IPS-18c (cell line): ENCODE measurements around the gene ANGEL2.
"Not testable (repeated sequence)": the region's sequence is repeated elsewhere in the genome, so short reads cannot be mapped to it uniquely, and the experiment has no call there.

Experiments
- H3K4me3 ChIP-seq: 2 replicates; pipeline ENCODE4 v1.7.0; 2013; ENCODE audit warnings: low read depth, mild to moderate bottlenecking, low read length, moderate library complexity; ENCODE audit not compliant: insufficient read depth
- H3K9me3 ChIP-seq: one replicate; pipeline ENCODE4 v1.6.1; 2013; ENCODE audit warnings: mild to moderate bottlenecking, low read length, moderate library complexity; ENCODE audit not compliant: control insufficient read depth, insufficient read depth

ANGEL2 gene, protein sequence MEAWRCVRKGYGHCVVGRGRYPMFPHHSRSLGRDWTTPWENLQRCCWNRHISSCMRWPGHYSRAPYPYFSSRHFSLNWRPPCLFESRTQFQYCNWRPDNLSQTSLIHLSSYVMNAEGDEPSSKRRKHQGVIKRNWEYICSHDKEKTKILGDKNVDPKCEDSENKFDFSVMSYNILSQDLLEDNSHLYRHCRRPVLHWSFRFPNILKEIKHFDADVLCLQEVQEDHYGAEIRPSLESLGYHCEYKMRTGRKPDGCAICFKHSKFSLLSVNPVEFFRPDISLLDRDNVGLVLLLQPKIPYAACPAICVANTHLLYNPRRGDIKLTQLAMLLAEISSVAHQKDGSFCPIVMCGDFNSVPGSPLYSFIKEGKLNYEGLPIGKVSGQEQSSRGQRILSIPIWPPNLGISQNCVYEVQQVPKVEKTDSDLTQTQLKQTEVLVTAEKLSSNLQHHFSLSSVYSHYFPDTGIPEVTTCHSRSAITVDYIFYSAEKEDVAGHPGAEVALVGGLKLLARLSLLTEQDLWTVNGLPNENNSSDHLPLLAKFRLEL

DNA sequence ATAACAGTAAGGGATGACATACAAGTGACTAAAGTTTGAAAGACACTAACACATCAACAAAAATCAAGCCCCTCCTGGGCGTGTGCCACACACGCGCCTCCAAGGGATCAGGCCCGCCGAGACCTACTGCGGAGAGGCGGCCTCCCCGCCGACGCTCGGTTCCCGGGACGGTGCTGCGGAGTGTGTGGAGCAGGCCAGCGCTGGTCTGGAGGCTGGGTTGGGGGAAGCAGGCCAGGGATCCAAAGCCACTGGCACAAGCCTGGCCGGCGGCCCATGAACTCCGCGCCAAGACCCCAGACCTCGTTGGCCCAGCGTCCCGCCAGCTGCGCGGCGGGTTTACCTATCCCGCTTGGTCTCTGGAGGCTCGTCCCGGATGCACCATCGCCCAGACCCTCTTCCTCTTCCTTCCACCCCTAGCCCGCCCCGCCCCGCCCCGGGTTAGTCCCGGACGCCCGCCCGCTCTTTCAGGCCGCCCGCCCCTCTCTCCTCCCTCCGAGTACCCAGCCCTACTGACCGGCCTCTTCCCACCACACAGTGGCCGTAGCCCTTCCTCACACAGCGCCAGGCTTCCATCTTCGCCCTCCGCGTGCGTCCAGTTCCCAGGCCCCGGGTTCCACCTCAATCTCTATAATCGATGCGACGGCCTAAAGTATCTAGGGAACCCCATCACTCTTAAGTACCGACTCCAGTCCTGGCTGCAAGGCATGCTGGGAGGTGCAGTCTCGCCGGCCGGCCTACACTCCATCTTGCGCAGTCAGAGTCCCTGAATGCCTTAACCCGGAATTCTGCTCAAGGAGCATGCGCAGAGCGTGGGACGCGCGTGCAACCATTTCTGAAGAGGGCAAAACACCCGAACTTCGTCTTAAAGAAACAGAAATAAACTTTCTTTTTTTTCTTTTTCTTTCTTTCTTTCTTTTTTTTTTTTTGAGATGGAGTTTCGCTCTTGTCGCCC is at the start of gene ANGEL2:
ANGEL2 (minus strand) TSS at position 769 of the 952 bp plus-strand sequence; CDS start at position 573, 196 bp downstream.
- Histone ChIP-seq H3K4me3 (peak within 1 kb of the TSS; percentile 95), H3K9me3 (no peaks in the 10 kb centered on the region)

DNA sequence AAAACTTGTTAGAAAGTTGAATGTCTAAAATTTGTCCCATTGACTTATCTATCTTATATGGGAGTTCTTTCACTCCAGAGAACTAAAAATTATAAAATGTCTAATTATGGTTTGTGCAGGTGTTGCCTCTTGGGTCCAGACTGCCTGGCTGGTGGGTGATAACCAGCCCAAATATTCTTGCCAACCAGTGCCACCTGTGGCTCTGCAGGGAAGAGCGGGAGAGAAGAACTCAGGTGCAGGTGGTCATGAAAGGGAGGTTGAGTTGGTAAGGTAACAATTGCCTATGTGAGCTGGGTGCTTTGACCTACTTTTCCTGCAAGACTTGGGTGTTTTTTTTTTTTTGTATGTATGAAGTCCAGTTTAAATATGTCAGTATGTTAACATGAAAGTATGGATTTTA is 45.6 kb upstream of the ANGEL2 start:
- Histone ChIP-seq H3K9me3 (no peaks in the 10 kb centered on the region), H3K4me3 (no peak overlapping the region)

DNA sequence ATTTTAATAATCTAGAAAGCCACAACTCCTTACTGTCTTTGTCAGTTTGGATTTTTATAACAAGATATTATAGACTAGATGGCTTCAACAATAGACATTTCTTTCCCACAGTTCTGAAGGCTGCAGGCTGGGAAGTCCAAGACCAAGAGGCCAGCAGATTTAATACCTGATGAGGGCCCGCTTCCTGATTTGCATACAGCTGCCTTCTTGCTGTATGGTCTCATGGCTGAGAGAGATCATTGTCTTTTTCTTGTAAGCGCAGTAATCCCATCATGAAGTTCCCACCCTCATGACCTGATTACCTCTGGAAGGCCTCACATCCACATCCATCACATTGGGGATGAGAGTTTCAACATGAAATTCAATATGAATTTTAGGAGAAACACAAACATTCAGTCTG is 45.2 kb upstream of the ANGEL2 start:
- Histone ChIP-seq H3K9me3 (no peaks in the 10 kb centered on the region), H3K4me3 (no peak overlapping the region)

DNA sequence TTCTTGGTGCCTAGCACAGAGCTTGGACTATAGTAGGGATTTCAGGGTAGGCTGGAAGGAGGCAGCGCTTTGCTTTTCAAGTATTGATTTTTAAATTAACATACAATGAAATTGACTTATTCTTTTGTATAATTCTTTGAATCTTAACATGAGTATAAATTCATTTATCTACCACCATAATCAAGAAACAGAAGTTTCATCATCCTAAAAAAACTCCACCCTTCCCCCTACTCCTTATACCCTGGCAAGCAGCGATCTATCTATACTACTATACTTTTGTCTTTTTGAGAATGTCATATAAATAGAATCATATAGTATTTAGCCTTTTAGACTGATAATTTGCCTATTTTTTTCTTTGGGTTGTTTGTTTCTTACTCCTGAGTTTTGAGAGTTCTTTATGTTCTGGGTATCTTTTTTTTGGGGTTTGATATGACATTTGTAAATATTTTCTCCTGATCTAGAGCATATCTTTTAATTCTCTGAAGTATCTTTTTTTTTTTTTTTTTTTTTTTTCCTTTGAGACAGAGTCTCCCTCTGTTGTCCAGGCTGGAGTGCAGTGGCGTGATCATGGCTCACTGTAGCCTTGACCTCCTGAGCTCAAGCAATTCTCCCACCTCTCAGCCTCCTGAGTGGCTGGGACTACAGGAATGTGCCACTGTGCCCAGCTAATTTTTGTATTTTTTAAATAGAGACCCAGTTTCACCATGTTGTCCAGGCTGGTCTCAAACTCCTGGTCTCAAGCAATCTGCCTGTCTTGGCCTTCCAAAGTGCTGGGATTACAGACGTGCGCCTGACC is 41.8 kb upstream of the ANGEL2 start:
- H3K4me3 ChIP-seq, result no peak overlapping the region
- H3K9me3 ChIP-seq, result no peaks in the 10 kb centered on the region

DNA sequence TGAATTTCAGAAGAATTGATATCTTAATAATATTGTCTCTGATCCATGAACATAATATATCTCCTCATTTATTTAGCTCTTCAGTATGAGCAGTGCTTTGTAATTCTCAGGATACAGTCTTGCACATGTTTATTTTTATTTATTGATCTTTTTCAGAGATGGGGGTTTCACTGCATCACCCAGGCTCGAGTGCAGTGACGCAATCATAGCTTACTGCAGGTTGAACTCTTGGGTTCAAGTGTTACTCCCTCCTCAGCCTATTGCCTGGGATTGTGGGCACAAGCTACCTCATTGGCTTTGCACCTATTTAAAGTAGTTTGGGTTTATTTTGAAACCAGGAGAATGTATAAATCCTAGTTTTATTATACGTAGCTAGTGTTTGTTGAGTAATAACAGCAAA is 40.1 kb upstream of the ANGEL2 start:
- Histone ChIP-seq H3K9me3 (no peaks in the 10 kb centered on the region), H3K4me3 (no peak overlapping the region)

DNA sequence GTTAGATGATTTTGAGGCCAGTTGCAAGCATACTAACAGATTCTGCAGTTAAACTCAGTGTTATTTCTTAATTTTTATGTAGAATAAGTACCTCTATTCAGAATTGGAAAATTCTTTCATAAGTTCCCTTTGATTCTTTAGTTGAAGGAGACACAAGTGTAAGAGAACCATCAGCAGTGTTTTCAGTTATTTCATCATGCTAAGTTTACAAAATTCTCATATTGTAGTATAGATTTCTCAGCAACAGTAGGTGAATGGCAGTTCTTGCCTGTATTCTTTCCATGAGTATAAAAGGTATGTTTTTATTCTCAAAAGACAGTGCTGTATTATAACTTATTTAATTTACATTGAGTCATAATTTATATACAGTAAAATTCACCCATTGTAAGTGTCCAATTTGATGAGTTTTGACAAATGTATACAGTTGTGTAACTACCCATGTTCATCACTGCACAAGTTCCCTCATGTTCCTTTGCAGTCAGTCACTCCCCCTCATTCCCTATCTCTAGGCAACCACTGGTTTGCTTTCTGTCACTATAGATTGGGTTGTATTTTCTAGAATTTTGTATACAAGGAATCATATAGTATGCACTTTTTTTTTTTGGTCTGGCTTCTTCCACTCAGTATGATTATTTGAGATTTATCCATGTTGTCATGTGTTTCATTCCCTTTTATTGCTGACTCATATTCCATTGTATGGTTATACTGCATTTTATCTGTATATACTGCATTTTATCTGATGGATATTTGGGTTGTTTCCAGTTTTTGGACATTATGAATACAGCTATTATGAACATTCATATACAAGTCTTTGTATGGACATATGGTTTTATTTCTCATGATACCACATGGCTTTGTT is 39.3 kb upstream of the ANGEL2 start:
- no peaks in the 10 kb centered on the region for H3K9me3 ChIP-seq
- no peak overlapping the region for H3K4me3 ChIP-seq

DNA sequence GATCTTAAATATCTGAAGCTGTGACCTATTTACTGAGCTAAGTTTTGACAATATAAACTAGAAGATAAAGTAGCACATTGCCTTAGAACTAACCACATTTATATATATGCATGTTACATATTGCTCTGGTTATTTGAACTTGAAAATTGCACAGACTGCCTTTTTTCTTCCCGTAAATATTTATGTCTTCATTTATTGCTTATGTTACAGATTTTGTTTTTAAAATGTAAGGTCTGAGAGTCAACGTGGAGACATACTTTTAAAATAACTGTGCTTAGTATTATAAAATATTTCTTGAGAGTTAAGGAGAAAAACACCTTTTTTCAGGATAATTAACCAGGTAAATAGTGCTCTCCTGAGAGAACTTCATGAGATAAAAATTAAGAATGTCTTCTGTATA is 38.5 kb upstream of the ANGEL2 start:
- H3K9me3 ChIP-seq, result no peaks in the 10 kb centered on the region
- no peak overlapping the region for H3K4me3 ChIP-seq

DNA sequence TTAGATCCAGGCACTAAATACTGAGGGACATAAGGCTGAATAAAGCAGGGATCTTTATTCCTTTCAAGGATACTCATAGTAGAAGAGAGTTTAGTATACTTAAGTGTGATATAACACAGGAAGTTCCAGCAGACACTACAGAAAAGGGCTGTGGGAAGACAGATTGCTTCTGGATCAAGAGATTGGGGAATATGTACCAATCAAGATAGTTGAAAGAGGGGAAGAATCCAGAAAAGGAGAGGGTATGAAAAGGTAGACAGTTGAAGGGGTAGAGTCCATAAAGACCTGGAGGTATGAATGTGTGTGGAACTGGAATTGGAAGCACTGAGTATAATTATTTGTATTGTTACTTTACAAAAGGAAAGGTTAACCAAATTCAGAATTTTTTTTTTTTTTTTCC is 37.8 kb upstream of the ANGEL2 start:
- H3K9me3 ChIP-seq, result no peaks in the 10 kb centered on the region
- H3K4me3 ChIP-seq, result no peak overlapping the region

DNA sequence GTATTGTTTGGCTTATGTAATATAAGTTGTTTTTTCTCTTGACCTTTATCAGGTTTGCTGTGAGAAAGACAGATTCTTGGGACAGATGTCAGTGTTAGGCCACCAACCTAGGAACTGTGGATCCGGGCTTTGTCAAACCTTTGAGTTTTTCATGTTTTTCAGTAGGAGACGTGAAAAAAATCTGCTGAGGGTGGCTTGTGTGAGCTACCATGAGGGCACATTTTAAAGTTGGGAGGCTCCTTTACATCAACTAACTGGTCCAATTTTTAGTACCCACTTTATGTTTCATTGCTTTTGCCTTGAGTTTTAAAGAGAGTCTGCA is 36.2 kb upstream of the ANGEL2 start:
- Histone ChIP-seq H3K9me3 (no peaks in the 10 kb centered on the region), H3K4me3 (peak overlapping the region; percentile 75)

DNA sequence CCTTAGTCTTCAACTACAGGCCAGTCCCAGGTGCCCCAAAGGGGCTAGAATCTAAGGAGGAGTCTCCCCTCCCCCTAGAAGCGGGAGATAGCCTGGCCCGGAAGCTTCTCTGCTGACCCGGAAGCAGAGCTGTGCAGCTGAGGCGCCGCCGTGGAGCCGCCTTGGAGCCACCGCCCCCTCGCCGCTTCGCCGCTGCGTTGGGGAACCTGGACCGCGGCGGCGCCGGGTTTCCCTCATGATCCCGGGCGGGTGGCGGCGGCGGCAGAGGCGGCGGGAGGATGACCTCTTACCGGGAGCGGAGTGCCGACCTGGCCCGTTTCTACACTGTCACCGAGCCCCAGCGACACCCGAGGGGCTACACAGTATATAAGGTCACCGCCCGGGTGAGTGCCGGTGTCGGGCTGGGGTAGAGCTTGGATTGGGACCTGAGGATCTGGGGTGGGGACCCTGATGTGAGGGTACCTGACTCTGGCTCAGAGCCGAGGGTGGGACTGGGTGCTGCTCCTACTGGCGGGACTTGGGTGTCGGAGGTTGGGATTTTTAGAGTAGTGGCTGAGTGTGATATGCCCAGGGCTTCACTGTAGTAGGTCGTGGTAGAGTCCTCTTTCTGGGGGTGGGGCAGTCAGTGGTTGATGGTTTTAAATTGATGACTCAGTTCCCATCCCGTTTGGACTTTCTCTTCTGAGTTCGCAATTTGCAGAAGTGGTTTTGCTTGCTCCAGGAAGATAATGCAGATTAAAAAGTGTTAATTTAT is 35.6 kb upstream of the ANGEL2 start, which contains the start of gene RPS6KC1:
RPS6KC1 (plus strand) TSS at position 115 of the 754 bp plus-strand sequence; CDS start at position 279, 164 bp downstream.
- peak within 1 kb of the TSS; percentile 75 for H3K4me3 ChIP-seq

DNA sequence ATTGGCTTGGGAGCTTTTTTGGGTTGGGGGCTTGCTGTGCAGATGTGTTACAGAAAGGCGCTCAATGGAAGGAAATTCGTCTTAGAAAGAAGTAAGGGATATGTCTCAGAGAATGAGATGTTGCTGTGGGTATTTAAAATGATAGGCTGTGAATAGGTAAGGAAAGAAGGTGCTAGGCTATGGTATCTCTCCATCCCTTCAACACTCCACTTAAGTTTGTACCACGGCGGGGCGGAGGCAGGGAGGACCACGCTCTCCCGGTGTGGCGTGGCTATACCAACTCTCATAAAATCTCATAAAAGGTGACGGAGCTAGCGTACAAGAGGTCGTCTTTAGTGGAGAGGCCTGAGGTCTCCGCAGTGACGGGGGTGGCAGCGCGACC is 35.1 kb upstream of the ANGEL2 start:
- Histone ChIP-seq H3K4me3 (peak overlapping the region; percentile 75; the same call in 1 of the 2 replicates), H3K9me3 (no peaks in the 10 kb centered on the region)

More for the DNA sequence above, 35.6 kb upstream of the ANGEL2 start, which contains the start of gene RPS6KC1:
- no peaks in the 10 kb centered on the region for H3K9me3 ChIP-seq

DNA sequence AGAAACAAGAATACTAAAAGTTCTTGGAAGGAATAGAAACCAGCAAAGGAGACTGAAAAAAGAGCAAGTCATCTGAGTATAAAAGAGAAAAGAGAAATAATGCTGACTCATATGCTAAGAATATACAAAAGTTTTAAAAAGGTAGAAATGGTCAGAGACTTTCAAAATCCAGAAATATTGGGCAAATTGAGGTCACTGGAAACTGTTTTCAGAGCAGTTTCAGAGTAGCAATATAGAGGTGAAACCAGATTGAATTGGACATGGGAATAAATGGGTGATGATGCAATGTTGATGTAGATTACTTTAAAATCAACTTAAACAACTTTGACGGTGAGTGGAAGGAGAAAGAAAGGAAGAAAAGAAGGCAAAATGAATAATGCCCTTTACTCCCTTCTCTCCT is 33.6 kb upstream of the ANGEL2 start:
- H3K9me3 ChIP-seq, result no peaks in the 10 kb centered on the region
- no peak overlapping the region for H3K4me3 ChIP-seq

DNA sequence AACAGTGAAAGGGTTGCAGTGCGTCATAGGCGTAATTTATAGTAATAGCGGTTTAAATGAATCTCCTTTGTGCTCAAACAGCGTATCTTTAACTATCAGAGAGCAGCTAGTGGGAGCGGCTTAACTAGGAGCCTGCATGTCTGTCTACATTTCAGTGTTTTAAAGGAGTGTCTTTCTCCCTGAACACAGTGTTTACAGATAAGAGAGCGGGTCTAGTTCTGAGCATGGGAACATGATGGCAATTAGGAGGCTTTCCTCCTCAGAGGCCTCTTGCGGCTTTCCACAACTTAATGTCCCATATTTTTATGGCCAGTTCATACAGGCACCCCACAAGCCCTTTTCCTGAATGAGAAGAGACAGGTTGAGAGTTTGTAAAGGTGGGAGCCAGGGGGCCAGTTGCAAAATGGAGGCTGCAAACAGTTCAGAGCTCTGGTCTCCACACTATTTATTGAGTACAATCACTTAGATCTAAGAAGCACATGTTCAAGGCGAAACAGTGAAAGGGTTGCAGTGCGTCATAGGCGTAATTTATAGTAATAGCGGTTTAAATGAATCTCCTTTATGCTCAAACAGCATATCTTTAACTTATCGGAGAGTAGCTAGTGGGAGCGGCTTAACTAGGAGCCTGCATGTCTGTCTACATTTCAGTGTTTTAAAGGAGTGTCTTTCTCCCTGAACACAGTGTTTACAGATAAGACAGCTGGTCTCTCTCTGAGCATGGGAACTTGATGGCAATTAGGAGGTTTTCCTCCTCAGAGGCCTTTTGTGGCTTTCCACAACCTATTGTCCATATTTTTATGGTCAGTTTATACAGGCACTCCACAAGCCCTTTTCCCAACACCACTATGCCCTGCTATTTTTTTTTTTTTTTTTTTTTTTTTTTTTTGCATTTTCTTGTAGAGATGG is 29.9 kb upstream of the ANGEL2 start:
- not testable (repeated sequence) for H3K9me3 ChIP-seq, H3K4me3 ChIP-seq

DNA sequence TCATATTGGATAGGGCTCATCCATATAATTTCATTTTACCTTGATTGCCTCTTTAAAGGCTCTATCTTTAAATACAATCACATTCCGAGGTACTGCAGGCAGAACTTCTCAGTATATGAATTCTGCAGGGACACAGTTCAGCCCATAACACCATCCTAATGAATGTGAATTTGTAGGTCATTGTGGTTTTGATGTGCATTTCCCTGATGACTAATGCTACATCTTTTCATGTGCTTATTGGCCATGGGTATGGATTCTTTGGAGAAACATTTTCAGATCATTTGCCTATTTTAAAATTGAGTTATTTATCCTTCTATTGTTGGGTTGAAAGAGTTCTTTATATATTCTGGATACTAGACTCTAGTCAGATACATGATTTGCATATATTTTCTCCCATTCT is 25.8 kb upstream of the ANGEL2 start:
- H3K9me3 ChIP-seq, result peaks cover 2% of the 10 kb centered on the region
- no peak overlapping the region for H3K4me3 ChIP-seq

DNA sequence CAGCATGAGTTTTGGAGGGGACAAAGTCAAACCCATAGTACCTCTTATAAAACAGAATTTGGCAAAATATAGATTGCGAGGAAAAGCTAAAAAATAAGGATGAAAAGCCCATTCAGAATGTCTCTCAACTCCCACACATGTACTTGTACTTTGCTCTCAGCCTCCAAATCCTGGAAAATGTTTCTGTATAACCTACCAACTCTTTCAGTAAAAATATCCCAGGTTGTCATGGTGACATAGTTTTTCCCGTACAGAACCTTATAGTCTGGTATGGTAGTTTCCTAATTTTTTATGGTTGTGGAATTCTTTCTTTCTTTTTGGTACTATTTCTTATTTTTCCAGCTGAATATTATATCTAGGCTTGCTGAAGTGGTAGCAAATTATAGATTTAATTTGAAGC is 19.9 kb upstream of the ANGEL2 start:
- no peaks in the 10 kb centered on the region for H3K9me3 ChIP-seq

More for the DNA sequence above, 19.9 kb upstream of the ANGEL2 start:
- no peak overlapping the region for H3K4me3 ChIP-seq
